ENCODE data around the gene CFAP54.

The CFAP54 gene

DNA sequence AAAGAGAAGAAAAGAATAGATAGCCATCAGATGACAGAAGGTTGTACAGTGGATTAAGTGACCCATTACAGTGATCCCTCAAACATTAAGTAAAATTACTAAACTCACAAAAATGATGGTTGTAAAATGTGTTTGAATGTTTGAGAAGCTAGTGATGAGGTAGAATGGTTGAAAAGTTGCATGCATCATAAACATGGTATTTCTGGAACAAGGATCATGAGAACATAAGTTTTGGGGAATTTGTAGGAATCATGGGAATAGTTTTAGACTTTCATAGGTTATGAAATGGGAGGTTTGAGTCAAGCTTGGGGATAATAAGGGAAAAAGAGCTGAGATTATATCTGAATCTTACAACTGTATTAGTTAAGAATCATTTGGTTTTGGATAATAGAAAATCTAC lies 383.6 kb downstream of the CFAP54 start:
- H3K18ac ChIP-seq (ENCODE audit: low read length) = no peak overlapping the region
- no peak overlapping the region for H3K23ac ChIP-seq (ENCODE audit: low read length)
- H3K9me3 ChIP-seq (ENCODE audit: insufficient read depth, low read depth, low read length) = no peaks in the 10 kb centered on the region
- H2BK120ac ChIP-seq (ENCODE audit: insufficient read depth, low read length, poor library complexity) = no peak overlapping the region
- no peak overlapping the region for H2AFZ ChIP-seq (ENCODE audit: insufficient read depth, low read length, poor library complexity)
- no peak overlapping the region for H4K12ac ChIP-seq (ENCODE audit: low read depth, low read length)
- no peaks in the 10 kb centered on the region for H3K79me1 ChIP-seq (ENCODE audit: low read length)
- H2BK5ac ChIP-seq (ENCODE audit: low read depth, low read length, poor library complexity) = no peak overlapping the region
- H3K36me3 ChIP-seq (ENCODE audit: control insufficient read depth in 1 of 2, insufficient read depth in 2 of 2, low read length in 2 of 2) = no peaks in the 10 kb centered on the region
- H3K27me3 ChIP-seq (ENCODE audit: insufficient read depth, low read length) = no peaks in the 10 kb centered on the region
- no peak overlapping the region for H2BK12ac ChIP-seq (ENCODE audit: low read length)
- H3K79me2 ChIP-seq (ENCODE audit: control insufficient read depth, insufficient read depth, low read length, poor library complexity) = no peaks in the 10 kb centered on the region
- no peak overlapping the region for H3K4me3 ChIP-seq (ENCODE audit: low read depth, low read length)
- no peaks in the 10 kb centered on the region for H3K4me1 ChIP-seq (ENCODE audit: control insufficient read depth in 1 of 2, insufficient read depth in 2 of 2, low read length in 2 of 2)
- H4K91ac ChIP-seq (ENCODE audit: low read depth, low read length) = no peak overlapping the region
- no peak overlapping the region for H4K8ac ChIP-seq (ENCODE audit: low read depth, low read length)
- no peak for DNase-seq
- H2AK5ac ChIP-seq (ENCODE audit: low read length) = no peak overlapping the region
- H3K4ac ChIP-seq (ENCODE audit: low read depth, low read length) = no peak overlapping the region
- no peak overlapping the region for H3K9ac ChIP-seq (ENCODE audit: low read length)
- H3K27ac ChIP-seq (ENCODE audit: low read depth, low read length) = no peak overlapping the region
- H3K14ac ChIP-seq (ENCODE audit: low read length) = no peak overlapping the region
- H3K4me2 ChIP-seq (ENCODE audit: low read length) = no peak overlapping the region

DNA sequence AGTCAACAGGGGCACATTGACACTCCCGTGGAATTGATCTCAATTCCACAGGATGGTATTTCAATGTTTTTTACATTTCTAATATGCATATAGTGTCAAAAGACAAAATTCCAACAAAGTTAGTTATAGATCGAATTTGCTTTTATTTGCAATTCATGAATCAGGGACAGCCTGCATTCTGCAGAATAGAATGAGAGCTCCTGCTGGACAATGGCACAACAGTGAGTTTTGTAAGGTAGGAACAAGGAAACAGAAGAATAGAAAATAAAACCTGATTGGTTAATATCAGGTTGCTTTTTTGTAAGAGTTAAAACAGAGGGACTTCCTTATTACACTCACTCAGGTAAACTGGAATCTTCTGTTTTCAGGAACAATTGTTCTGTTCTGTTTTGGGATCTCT lies 384.8 kb downstream of the CFAP54 start:
- H4K91ac ChIP-seq (ENCODE audit: low read depth, low read length) = no peak overlapping the region
- H3K79me1 ChIP-seq (ENCODE audit: low read length) = no peaks in the 10 kb centered on the region
- H3K9me3 ChIP-seq (ENCODE audit: insufficient read depth, low read depth, low read length) = no peaks in the 10 kb centered on the region
- no peak overlapping the region for H3K14ac ChIP-seq (ENCODE audit: low read length)
- no peak overlapping the region for H2BK12ac ChIP-seq (ENCODE audit: low read length)
- H3K4me3 ChIP-seq (ENCODE audit: low read depth, low read length) = no peak overlapping the region
- no peak overlapping the region for H3K4me2 ChIP-seq (ENCODE audit: low read length)
- no peak overlapping the region for H3K27ac ChIP-seq (ENCODE audit: low read depth, low read length)
- no peak overlapping the region for H3K18ac ChIP-seq (ENCODE audit: low read length)
- WGBS (ENCODE audit: extremely low coverage, insufficient coverage, insufficient read length) = no CpG with 5 or more reads among the region's 2 CpGs
- no peak overlapping the region for H4K8ac ChIP-seq (ENCODE audit: low read depth, low read length)
- no peak overlapping the region for H4K12ac ChIP-seq (ENCODE audit: low read depth, low read length)
- H2BK5ac ChIP-seq (ENCODE audit: low read depth, low read length, poor library complexity) = no peak overlapping the region
- H2AFZ ChIP-seq (ENCODE audit: insufficient read depth, low read length, poor library complexity) = no peak overlapping the region
- no peak overlapping the region for H2AK5ac ChIP-seq (ENCODE audit: low read length)
- H3K27me3 ChIP-seq (ENCODE audit: insufficient read depth, low read length) = no peaks in the 10 kb centered on the region
- no peaks in the 10 kb centered on the region for H3K36me3 ChIP-seq (ENCODE audit: control insufficient read depth in 1 of 2, insufficient read depth in 2 of 2, low read length in 2 of 2)
- H3K4me1 ChIP-seq (ENCODE audit: control insufficient read depth in 1 of 2, insufficient read depth in 2 of 2, low read length in 2 of 2) = no peaks in the 10 kb centered on the region
- no peaks in the 10 kb centered on the region for H3K79me2 ChIP-seq (ENCODE audit: control insufficient read depth, insufficient read depth, low read length, poor library complexity)
- H3K23ac ChIP-seq (ENCODE audit: low read length) = no peak overlapping the region
- no peak overlapping the region for H2BK120ac ChIP-seq (ENCODE audit: insufficient read depth, low read length, poor library complexity)
- H3K4ac ChIP-seq (ENCODE audit: low read depth, low read length) = no peak overlapping the region
- peak in 1 of 2 donors; percentile 18 for DNase-seq
- H3K9ac ChIP-seq (ENCODE audit: low read length) = no peak overlapping the region

GRCh38 chr12:96876966-96877365 lies 387.6 kb downstream of the CFAP54 start:
- DNase-seq = no peak

DNA sequence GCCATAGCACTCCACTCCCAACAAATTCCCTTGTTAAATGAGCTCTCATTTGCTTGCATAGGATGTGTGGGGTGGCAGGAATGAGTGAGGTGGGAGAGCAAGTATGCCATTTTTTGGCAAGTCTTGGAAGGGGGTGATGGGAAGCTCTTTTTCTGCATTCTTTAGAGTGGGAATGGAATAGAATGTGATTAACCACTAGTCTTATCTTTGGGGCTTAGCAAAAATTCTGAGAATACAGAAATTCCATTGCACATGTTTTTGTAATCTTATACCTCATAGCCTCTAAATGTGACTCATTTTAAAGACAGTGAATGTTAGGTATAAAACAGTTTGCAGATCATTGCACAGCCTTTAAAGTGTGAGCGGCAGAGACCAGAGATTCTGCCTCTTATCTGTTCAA lies 389.3 kb downstream of the CFAP54 start:
- no CpG with 5 or more reads among the region's 1 CpG for WGBS (ENCODE audit: extremely low coverage, insufficient coverage, insufficient read length)

More at GRCh38 chr12:96876966-96877365, 387.6 kb downstream of the CFAP54 start:
- Histone ChIP-seq H3K36me3 (ENCODE audit: control insufficient read depth in 1 of 2, insufficient read depth in 2 of 2, low read length in 2 of 2) (no peaks in the 10 kb centered on the region), H2AFZ (ENCODE audit: insufficient read depth, low read length, poor library complexity) (no peak overlapping the region), H3K9me3 (ENCODE audit: insufficient read depth, low read depth, low read length) (no peaks in the 10 kb centered on the region), H3K27me3 (ENCODE audit: insufficient read depth, low read length) (no peaks in the 10 kb centered on the region), H3K23ac (ENCODE audit: low read length) (no peak overlapping the region), H4K8ac (ENCODE audit: low read depth, low read length) (no peak overlapping the region), H3K18ac (ENCODE audit: low read length) (no peak overlapping the region), H3K14ac (ENCODE audit: low read length) (no peak overlapping the region), H2BK12ac (ENCODE audit: low read length) (no peak overlapping the region), H3K4me2 (ENCODE audit: low read length) (no peak overlapping the region), H3K79me1 (ENCODE audit: low read length) (no peaks in the 10 kb centered on the region), H4K91ac (ENCODE audit: low read depth, low read length) (no peak overlapping the region), H2BK5ac (ENCODE audit: low read depth, low read length, poor library complexity) (no peak overlapping the region), H3K4me3 (ENCODE audit: low read depth, low read length) (no peak overlapping the region), H2BK120ac (ENCODE audit: insufficient read depth, low read length, poor library complexity) (no peak overlapping the region), H2AK5ac (ENCODE audit: low read length) (no peak overlapping the region), H3K27ac (ENCODE audit: low read depth, low read length) (no peak overlapping the region), H4K12ac (ENCODE audit: low read depth, low read length) (no peak overlapping the region), H3K9ac (ENCODE audit: low read length) (no peak overlapping the region), H3K4me1 (ENCODE audit: control insufficient read depth in 1 of 2, insufficient read depth in 2 of 2, low read length in 2 of 2) (no peaks in the 10 kb centered on the region), H3K79me2 (ENCODE audit: control insufficient read depth, insufficient read depth, low read length, poor library complexity) (no peaks in the 10 kb centered on the region), H3K4ac (ENCODE audit: low read depth, low read length) (no peak overlapping the region)
- WGBS (ENCODE audit: extremely low coverage, insufficient coverage, insufficient read length) = no CpG with 5 or more reads among the region's 3 CpGs

More for the DNA sequence above, 389.3 kb downstream of the CFAP54 start:
- no peak overlapping the region for H3K27ac ChIP-seq (ENCODE audit: low read depth, low read length)
- H3K4me2 ChIP-seq (ENCODE audit: low read length) = no peak overlapping the region
- no peaks in the 10 kb centered on the region for H3K27me3 ChIP-seq (ENCODE audit: insufficient read depth, low read length)
- H3K18ac ChIP-seq (ENCODE audit: low read length) = no peak overlapping the region
- H3K4me1 ChIP-seq (ENCODE audit: control insufficient read depth in 1 of 2, insufficient read depth in 2 of 2, low read length in 2 of 2) = no peaks in the 10 kb centered on the region
- H2AK5ac ChIP-seq (ENCODE audit: low read length) = no peak overlapping the region
- no peak overlapping the region for H2BK12ac ChIP-seq (ENCODE audit: low read length)
- H2AFZ ChIP-seq (ENCODE audit: insufficient read depth, low read length, poor library complexity) = no peak overlapping the region
- no peak overlapping the region for H2BK120ac ChIP-seq (ENCODE audit: insufficient read depth, low read length, poor library complexity)
- no peak overlapping the region for H3K14ac ChIP-seq (ENCODE audit: low read length)
- H2BK5ac ChIP-seq (ENCODE audit: low read depth, low read length, poor library complexity) = no peak overlapping the region
- H3K23ac ChIP-seq (ENCODE audit: low read length) = no peak overlapping the region
- H3K9ac ChIP-seq (ENCODE audit: low read length) = no peak overlapping the region
- no peak overlapping the region for H3K4ac ChIP-seq (ENCODE audit: low read depth, low read length)
- H3K79me2 ChIP-seq (ENCODE audit: control insufficient read depth, insufficient read depth, low read length, poor library complexity) = no peaks in the 10 kb centered on the region
- no peak overlapping the region for H4K8ac ChIP-seq (ENCODE audit: low read depth, low read length)
- no peak overlapping the region for H4K91ac ChIP-seq (ENCODE audit: low read depth, low read length)
- no peak for DNase-seq
- H3K9me3 ChIP-seq (ENCODE audit: insufficient read depth, low read depth, low read length) = no peaks in the 10 kb centered on the region
- no peaks in the 10 kb centered on the region for H3K36me3 ChIP-seq (ENCODE audit: control insufficient read depth in 1 of 2, insufficient read depth in 2 of 2, low read length in 2 of 2)
- H3K4me3 ChIP-seq (ENCODE audit: low read depth, low read length) = no peak overlapping the region
- H4K12ac ChIP-seq (ENCODE audit: low read depth, low read length) = no peak overlapping the region
- H3K79me1 ChIP-seq (ENCODE audit: low read length) = no peaks in the 10 kb centered on the region

All from trophoblast cell (in vitro differentiated cells and primary cell).